Measurements from ENCODE around the gene TIMP4. TPM values are rescaled to one million over a fixed set of nuclear protein-coding genes. Genes with fewer than 3 reads are reported as not detected.

Gene TIMP4
- total RNA-seq, 1 donor from 2014 or later, result 35.1 TPM

DNA sequence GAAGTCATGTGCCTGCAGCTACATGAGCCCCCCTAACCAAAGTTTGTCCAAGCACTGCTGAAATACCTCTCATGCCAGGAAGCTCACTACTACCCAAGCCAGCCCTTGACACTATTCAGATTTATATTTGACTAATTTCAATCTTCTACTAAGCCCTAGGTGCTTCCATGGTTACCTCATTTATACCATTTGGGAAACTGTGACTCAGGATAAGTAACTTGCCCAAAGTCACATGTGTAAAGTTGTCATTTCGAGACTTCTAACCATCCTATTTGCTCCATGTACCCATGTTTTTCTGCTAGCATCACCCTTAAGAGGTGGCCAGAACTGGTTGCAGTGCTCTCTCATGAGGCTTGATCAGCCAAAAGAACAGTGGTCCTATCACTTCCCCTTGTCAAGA is 20.7 kb upstream of the TIMP4 start:
- intact Hi-C loops (cut with DNase I), result loop anchor here (5.0 kb wide), 1 partner anchor 42 kb away; no protein-coding TSS in a partner anchor
- Histone ChIP-seq H3K9me3 (no peaks in the 10 kb centered on the region), H3K4me1 (peaks cover 7% of the 10 kb centered on the region), H3K36me3 (no peaks in the 10 kb centered on the region), H3K4me3 (no peak overlapping the region), H3K27ac (no peak overlapping the region), H3K27me3 (no peaks in the 10 kb centered on the region)
- DNase-seq (ENCODE audit: extremely low spot score in 2 of 2), result no peak
- TF ChIP-seq POLR2A (IDR thresholded peaks at IDR 0.05) (no peak), POLR2AphosphoS5 (IDR thresholded peaks at IDR 0.05; ENCODE audit: insufficient read depth in 1 of 2, low read depth in 1 of 2) (no peak)
- TF ChIP-seq, protein P1, sequence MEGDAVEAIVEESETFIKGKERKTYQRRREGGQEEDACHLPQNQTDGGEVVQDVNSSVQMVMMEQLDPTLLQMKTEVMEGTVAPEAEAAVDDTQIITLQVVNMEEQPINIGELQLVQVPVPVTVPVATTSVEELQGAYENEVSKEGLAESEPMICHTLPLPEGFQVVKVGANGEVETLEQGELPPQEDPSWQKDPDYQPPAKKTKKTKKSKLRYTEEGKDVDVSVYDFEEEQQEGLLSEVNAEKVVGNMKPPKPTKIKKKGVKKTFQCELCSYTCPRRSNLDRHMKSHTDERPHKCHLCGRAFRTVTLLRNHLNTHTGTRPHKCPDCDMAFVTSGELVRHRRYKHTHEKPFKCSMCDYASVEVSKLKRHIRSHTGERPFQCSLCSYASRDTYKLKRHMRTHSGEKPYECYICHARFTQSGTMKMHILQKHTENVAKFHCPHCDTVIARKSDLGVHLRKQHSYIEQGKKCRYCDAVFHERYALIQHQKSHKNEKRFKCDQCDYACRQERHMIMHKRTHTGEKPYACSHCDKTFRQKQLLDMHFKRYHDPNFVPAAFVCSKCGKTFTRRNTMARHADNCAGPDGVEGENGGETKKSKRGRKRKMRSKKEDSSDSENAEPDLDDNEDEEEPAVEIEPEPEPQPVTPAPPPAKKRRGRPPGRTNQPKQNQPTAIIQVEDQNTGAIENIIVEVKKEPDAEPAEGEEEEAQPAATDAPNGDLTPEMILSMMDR (IDR thresholded peaks at IDR 0.05), result no peak

DNA sequence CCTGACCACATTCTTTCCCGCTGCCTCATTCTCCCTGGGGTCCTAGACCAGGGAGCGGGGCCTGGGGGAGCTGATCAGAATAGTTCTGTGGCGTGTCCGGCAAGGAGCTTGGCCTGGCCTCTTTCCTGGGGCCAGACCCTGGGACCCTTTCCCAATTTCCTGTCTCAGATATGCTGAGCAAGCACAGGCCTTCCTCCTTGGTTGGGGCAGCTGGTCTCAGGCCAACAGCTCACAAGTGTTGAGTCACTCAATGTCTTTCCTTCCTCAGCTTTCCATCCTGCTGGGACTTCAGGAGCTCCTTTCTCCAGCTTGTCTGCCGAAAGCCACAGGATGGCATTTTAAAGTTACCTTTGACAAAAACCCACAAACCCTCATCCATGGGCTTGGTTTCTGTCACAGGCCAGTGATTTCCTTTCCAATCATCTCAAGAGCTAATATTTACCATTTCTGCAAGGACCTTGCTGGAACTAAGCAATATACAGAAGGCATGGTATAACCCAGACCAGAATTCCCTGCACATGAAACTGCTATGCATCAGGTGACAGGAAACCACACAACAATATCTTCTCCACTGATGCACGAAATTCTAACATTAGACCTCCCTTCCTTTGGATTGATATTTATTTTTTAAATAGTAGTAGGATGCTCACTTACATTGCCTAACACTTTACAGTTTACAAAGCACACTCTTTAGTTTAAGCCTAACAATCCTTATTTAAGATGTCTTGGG is 19.5 kb upstream of the TIMP4 start:
- Histone ChIP-seq H3K4me3 (no peak overlapping the region), H3K4me1 (peaks cover 7% of the 10 kb centered on the region), H3K27ac (peak overlapping the region; percentile 1), H3K9me3 (no peaks in the 10 kb centered on the region), H3K27me3 (no peaks in the 10 kb centered on the region), H3K36me3 (no peaks in the 10 kb centered on the region)
- TF ChIP-seq POLR2AphosphoS5 (IDR thresholded peaks at IDR 0.05; ENCODE audit: insufficient read depth in 1 of 2, low read depth in 1 of 2), result peak in 1 of 2 donors; percentile 36
- no peak for TF ChIP-seq POLR2A (IDR thresholded peaks at IDR 0.05)
- intact Hi-C loops (cut with DNase I), result loop anchor here (5.0 kb wide), 1 partner anchor 41 kb away; no protein-coding TSS in a partner anchor
- DNase-seq (ENCODE audit: extremely low spot score in 2 of 2), result no peak

DNA sequence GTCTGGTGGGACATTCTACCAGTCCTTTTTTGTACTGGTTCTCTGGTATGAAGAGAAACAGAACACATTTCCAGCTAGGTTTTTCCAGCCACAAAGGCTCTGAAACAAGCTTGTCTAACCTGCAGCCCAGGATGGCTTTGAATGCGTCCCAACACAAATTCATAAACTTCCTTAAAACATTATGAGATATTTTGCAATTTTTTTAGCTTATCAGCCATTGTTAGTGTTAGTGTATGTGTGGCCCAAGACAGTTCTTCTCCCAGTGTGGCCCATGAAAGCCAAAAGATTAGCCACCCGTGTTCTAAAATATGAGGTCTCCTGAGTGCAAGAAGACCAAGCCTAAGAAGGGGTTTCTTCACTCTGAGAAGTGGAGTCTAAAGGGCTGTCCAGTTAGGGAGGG is 18.4 kb upstream of the TIMP4 start:
- H3K27me3 ChIP-seq, result no peaks in the 10 kb centered on the region
- H3K36me3 ChIP-seq, result no peaks in the 10 kb centered on the region
- peak overlapping the region; percentile 1 for H3K27ac ChIP-seq
- H3K4me1 ChIP-seq, result peaks cover 7% of the 10 kb centered on the region
- DNase-seq (ENCODE audit: extremely low spot score in 2 of 2), result no peak
- no peaks in the 10 kb centered on the region for H3K9me3 ChIP-seq
- no peak for TF ChIP-seq POLR2A (IDR thresholded peaks at IDR 0.05)
- no peak for TF ChIP-seq POLR2AphosphoS5 (IDR thresholded peaks at IDR 0.05; ENCODE audit: insufficient read depth in 1 of 2, low read depth in 1 of 2)
- TF ChIP-seq, protein P1 (IDR thresholded peaks at IDR 0.05), result no peak
- intact Hi-C loops (cut with DNase I), result loop anchor here (5.0 kb wide), 1 partner anchor 40 kb away; no protein-coding TSS in a partner anchor
- no peak overlapping the region for H3K4me3 ChIP-seq

DNA sequence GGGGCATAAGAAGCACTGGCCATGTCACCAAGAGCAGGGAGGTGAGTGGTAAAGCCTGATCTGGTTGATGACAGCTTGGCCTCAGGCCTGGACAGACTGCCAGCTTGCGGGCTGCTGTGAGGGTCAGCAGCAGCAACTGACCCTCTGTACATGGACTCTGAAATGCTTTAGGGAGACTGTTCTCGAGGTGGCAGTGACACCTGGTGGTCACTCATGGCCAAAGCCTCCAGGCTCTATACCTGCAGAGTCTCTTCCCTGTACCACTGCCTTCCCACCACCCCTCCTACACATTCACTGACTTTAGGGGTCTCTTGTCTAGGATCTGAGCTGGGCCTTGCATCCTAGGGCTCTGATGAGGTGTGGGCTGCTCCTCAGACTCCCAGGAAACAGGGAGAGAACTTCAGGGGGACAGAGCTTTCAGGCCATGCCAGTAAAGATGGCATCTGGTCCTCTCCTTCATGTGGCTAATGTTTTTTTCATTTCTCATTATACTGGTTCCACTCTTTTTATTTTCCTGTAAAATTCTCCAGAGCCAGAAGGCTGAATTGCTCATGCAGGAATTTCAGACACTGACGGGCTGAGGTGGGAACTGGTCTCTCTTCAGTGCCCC is 17.2 kb upstream of the TIMP4 start:
- no peak for DNase-seq (ENCODE audit: extremely low spot score in 2 of 2)
- intact Hi-C loops (cut with DNase I), result loop anchor here (5.0 kb wide), 1 partner anchor 39 kb away; no protein-coding TSS in a partner anchor
- Histone ChIP-seq H3K9me3 (no peaks in the 10 kb centered on the region), H3K4me3 (no peak overlapping the region), H3K36me3 (no peaks in the 10 kb centered on the region), H3K4me1 (peaks cover 7% of the 10 kb centered on the region), H3K27me3 (no peaks in the 10 kb centered on the region), H3K27ac (no peak overlapping the region)
- TF ChIP-seq POLR2A (IDR thresholded peaks at IDR 0.05), result no peak
- TF ChIP-seq POLR2AphosphoS5 (IDR thresholded peaks at IDR 0.05; ENCODE audit: insufficient read depth in 1 of 2, low read depth in 1 of 2), result no peak
- TF ChIP-seq, protein P1 (IDR thresholded peaks at IDR 0.05), result peak; percentile 56 to 62 (median 60)

DNA sequence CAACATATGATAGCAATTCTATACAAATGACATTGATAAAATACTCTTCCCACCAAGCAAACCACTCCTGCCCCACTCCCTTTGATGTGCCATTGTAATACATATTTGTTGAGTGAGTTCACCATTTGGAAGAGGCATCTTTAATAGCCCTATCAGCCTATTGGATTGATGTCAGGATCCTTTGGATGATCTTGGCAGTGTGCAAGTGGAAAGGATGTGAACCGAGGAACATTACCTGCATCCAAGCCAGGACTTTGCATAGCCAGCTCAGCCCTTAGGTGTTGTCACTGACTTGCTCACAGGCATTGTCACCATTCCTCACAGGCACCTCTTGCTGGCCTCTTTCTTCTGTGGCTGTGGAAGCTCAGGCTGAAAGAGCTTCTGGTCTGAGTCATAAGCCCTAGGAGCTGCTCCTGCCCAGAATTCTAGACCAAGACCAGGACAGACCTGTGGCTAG is 16.5 kb upstream of the TIMP4 start:
- H3K4me3 ChIP-seq, result no peak overlapping the region
- H3K27ac ChIP-seq, result no peak overlapping the region
- H3K36me3 ChIP-seq, result no peaks in the 10 kb centered on the region
- TF ChIP-seq POLR2AphosphoS5 (IDR thresholded peaks at IDR 0.05; ENCODE audit: insufficient read depth in 1 of 2, low read depth in 1 of 2) (no peak), POLR2A (IDR thresholded peaks at IDR 0.05) (no peak)
- TF ChIP-seq, protein P1 (IDR thresholded peaks at IDR 0.05), result no peak
- intact Hi-C loops (cut with DNase I), result loop anchor here (5.0 kb wide), 1 partner anchor 38 kb away; no protein-coding TSS in a partner anchor
- DNase-seq (ENCODE audit: extremely low spot score in 2 of 2), result no peak
- H3K9me3 ChIP-seq, result no peaks in the 10 kb centered on the region
- H3K4me1 ChIP-seq, result peaks cover 7% of the 10 kb centered on the region
- no peaks in the 10 kb centered on the region for H3K27me3 ChIP-seq

All from vagina (tissue), 2 donors.